Vein endothelial cell (primary cell): Measurements from ENCODE around the gene RGCC. TPM values are rescaled to one million over a fixed set of nuclear protein-coding genes. Genes with fewer than 3 reads are reported as not detected.

ENCODE experiments used
- total RNA-seq: library from RNA; depleted of rRNA; stranded (reverse); fragments of >200 nt; gene quantifications from 2 replicates; pipeline ENCODE4 v1.2.3, GENCODE V29; 2012

The RGCC gene, protein sequence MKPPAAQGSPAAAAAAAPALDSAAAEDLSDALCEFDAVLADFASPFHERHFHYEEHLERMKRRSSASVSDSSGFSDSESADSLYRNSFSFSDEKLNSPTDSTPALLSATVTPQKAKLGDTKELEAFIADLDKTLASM
- total RNA-seq, result 37.6 and 55.2 TPM in 2 replicates

DNA sequence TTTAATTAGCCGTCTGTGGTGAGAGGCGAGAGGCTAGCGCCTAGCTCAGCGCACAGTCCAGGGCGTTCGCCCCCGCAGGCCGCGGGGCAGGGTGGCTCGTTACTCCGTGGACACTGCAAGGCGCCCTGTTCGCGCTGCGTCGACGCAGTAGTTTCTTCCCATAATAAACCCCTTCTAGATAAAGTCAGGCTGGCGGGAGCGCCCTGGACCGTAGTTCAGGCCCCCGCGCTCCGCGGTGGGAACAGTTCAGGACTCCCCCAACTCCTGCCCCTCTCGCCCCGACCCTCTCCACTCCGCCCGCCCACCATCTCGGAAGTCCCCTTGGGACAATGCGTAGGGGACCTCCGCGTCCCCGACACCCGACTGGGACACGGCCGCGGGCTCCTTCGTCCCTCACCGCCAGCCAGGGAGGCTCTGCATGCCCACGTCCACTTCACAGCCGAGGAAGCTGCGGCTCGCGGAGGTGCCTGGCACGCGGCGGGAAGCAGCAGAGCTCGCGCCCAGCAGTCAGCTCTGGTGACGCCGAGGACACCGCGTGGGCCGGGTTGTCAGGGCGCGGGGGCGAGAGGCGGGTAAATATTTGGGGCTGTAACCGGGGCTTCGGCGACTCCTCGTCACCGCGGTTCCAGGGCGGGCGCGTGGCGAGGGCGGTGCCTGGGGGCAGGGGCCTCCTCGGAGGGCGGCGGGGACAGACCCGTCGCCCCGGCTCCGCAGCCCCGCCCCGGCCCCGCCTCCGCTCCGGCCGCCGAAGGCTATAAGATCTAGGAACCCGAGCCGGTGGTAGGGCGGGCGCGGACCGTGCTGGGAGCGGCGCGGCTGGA lies at the start of gene RGCC:
Gene RGCC, plus strand, starts transcription at position 783 of the 821 bp plus-strand sequence. CDS start 158 bp downstream, outside the sequence.

Other genes starting within 250 kb of the RGCC start
- gene MTRF1, start 194.0 kb upstream of the RGCC start, total RNA-seq, result 10.1 and 13.9 TPM in 2 replicates
- gene NAA16, start 146.3 kb upstream of the RGCC start, total RNA-seq, result 7.8 and 13.0 TPM in 2 replicates